Measurements from ENCODE around the gene NPTXR.
A peak's percentile ranks its signal among the peaks of the same experiment; 100 is the strongest.

The NPTXR gene

DNA sequence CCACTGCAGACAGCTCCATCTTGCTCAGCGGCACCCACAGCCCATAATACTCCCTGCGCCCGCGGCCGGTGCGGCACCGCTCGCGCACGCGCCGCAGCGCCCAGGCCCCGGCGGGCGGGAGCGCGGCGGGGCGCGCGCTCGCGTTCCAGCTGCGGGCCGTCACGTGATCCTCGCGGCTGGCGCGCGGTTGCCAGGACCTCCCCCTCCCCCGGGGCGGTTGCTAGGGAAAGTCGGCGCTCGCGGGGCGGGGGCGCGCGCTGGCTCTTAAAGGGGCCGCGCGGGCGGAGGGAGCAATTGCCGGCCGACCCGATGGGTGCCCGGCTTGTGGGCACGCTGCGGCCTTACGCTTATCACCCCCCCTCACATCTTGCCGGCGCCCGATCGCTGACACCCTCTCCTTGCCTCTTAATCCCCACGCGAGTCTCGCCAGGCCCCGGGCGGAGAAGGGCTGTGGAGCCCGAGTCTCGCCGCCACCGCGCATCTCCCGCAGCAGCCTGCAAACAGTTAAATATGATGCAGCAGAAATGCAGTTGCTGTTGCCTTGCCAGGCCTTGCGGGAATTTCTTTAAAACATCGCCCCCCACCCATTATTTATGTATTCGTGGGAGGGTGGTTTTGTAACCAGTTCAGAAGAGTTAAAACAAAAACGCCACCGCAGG lies 28.5 kb upstream of the NPTXR start, which contains the start of gene CBX6:
Gene CBX6, minus strand, starts transcription at position 45 of the 659 bp plus-strand sequence. Its CDS starts 26 bp downstream, at position 19.
- peak; percentile 95 to 96 for DNase-seq
- ATAC-seq, result peak; percentile 73
- H3K27me3 Mint-ChIP-seq, result no peaks in the 10 kb centered on the region
- peak within 1 kb of the TSS; percentile 91 to 95 for H3K27ac Mint-ChIP-seq
- peak within 1 kb of the TSS; percentile 96 to 97 for H3K4me3 Mint-ChIP-seq
- peaks cover 71% of the 10 kb centered on the region for H3K4me1 Mint-ChIP-seq
- no peaks in the 10 kb centered on the region for H3K9me3 Mint-ChIP-seq

- Mint-ChIP-seq H3K27ac (peak overlapping the region; percentile 88 to 91), H3K27me3 (no peaks in the 10 kb centered on the region), H3K4me1 (peaks cover 71% of the 10 kb centered on the region), H3K9me3 (no peaks in the 10 kb centered on the region), H3K4me3 (peak overlapping the region; percentile 96 to 97)
- DNase-seq, result peak; percentile 49 to 50
- ATAC-seq, result peak; percentile 13
These were observed 27.7 kb upstream of the NPTXR start for GRCh38 chr22:38871360-38872171.

GRCh38 chr22:38870791-38871359 lies 27.0 kb upstream of the NPTXR start:
- Mint-ChIP-seq H3K9me3 (no peaks in the 10 kb centered on the region), H3K4me1 (peaks cover 72% of the 10 kb centered on the region), H3K27me3 (no peaks in the 10 kb centered on the region), H3K27ac (peak overlapping the region; percentile 28 to 91), H3K4me3 (peak overlapping the region; percentile 96 to 97)
- DNase-seq, result no peak
- ATAC-seq, result no peak

- ATAC-seq (peak; percentile 58), DNase-seq (peak; percentile 84)
- Mint-ChIP-seq H3K4me3 (peak overlapping the region; percentile 96 to 97), H3K9me3 (no peaks in the 10 kb centered on the region), H3K27me3 (no peaks in the 10 kb centered on the region), H3K27ac (peak overlapping the region; percentile 20 to 77), H3K4me1 (peaks cover 77% of the 10 kb centered on the region)
These were observed 26.5 kb upstream of the NPTXR start for GRCh38 chr22:38870312-38870741.

DNA sequence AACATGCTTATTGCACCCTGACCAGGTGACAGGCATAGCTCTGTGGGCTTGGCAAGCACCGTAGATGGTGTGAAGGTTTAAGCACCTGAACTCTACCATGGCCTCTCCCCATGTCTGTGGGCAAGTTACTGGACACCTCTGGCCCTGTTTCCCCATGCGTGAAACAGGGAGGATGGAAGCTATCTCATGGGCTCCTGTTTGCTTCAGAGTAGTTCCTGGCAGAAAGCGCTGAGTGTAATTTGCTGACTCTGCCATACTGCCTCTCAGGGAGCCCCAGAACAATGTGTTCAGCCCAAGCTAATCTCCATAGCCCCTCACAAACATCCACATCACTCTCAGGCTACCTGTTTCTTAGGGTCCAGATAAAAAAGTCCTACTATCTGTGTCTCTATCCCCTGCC lies 25.8 kb upstream of the NPTXR start:
- ATAC-seq, result no peak
- Mint-ChIP-seq H3K4me3 (peak overlapping the region; percentile 96 to 97), H3K27me3 (no peaks in the 10 kb centered on the region), H3K9me3 (no peaks in the 10 kb centered on the region), H3K4me1 (peaks cover 70% of the 10 kb centered on the region), H3K27ac (peak overlapping the region in 1 of 2 donors; percentile 76)
- peak in 1 of 2 donors; percentile 6 for DNase-seq

DNA sequence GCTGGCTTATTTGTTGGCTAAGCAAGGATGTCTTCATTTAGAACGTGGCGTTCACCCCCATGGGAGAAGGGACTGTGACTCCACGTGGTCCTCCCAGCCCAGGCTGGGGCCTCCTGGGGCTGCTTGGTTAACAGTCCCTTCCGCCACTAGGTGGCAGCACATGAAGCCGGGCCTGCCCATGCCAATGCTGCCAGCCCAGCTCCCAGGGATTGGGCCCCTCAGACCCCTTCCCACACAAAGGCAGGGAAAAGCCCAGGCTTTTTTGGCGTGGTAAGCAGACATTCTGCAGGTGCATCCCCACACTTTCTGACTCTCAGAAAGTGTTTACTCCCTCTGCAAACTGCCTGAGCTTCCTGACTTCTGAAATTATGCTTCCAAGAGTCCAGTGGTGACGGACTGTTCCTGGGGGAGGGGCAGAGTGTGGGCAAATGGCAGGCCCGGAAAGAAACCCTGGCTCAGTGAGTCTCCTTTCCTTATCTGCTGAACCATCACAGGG lies 25.1 kb upstream of the NPTXR start:
- peak overlapping the region; percentile 13 to 26 for H3K4me3 Mint-ChIP-seq
- peaks cover 68% of the 10 kb centered on the region for H3K4me1 Mint-ChIP-seq
- peak; percentile 54 for ATAC-seq
- peak; percentile 78 to 79 for DNase-seq
- H3K27ac Mint-ChIP-seq, result no peak overlapping the region
- no peaks in the 10 kb centered on the region for H3K27me3 Mint-ChIP-seq
- H3K9me3 Mint-ChIP-seq, result no peaks in the 10 kb centered on the region

DNA sequence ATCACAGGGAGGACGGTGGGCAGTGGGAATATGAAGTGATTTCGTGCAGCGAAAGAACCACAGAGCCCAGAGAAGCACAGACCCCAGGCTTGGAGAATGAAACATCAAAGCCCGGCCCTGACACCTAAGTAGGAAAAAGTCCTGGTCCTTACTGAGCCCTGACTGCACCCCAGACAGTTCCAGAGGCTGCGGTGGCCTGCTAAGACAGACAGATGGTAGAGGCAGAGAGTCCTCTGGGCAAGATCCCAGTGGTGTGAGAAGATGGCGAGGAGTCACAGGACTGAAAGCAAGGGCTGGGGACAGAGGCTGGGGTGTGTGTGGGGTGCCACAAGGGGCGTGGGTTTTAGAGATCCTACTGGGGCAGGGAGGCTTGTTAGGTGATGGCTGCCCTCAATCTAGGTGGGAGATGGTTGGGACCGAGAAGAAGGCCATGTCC lies 24.5 kb upstream of the NPTXR start:
- Mint-ChIP-seq H3K4me1 (peaks cover 64% of the 10 kb centered on the region), H3K27me3 (no peaks in the 10 kb centered on the region), H3K9me3 (no peaks in the 10 kb centered on the region), H3K4me3 (no peak overlapping the region), H3K27ac (no peak overlapping the region)
- no peak for ATAC-seq
- no peak for DNase-seq

GRCh38 chr22:38867471-38868285 lies 23.9 kb upstream of the NPTXR start:
- peak overlapping the region in 1 of 2 donors; percentile 85 for H3K27ac Mint-ChIP-seq
- no peaks in the 10 kb centered on the region for H3K27me3 Mint-ChIP-seq
- DNase-seq (peak in 1 of 2 donors; percentile 9), ATAC-seq (no peak)
- peaks cover 64% of the 10 kb centered on the region for H3K4me1 Mint-ChIP-seq
- no peak overlapping the region for H3K4me3 Mint-ChIP-seq
- no peaks in the 10 kb centered on the region for H3K9me3 Mint-ChIP-seq

DNA sequence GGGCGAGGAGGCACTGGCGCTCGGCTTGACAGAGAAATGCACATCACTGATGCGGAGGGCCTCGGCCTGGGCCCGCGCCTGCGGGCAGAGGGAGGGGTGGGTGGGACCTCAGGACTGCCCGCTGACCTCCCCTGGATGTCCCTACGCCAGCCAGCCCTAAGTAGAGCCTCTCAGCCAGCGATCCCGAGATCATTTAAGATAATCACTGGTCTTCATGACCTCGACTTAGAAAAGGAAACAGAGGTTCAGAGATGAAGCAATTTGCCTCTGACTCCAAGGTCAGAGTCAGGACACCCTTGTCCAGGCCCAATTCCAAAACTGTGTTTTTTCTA lies 23.3 kb upstream of the NPTXR start:
- Mint-ChIP-seq H3K27me3 (no peaks in the 10 kb centered on the region), H3K9me3 (no peaks in the 10 kb centered on the region), H3K4me1 (peaks cover 62% of the 10 kb centered on the region), H3K27ac (no peak overlapping the region), H3K4me3 (no peak overlapping the region)
- ATAC-seq (no peak), DNase-seq (no peak)

DNA sequence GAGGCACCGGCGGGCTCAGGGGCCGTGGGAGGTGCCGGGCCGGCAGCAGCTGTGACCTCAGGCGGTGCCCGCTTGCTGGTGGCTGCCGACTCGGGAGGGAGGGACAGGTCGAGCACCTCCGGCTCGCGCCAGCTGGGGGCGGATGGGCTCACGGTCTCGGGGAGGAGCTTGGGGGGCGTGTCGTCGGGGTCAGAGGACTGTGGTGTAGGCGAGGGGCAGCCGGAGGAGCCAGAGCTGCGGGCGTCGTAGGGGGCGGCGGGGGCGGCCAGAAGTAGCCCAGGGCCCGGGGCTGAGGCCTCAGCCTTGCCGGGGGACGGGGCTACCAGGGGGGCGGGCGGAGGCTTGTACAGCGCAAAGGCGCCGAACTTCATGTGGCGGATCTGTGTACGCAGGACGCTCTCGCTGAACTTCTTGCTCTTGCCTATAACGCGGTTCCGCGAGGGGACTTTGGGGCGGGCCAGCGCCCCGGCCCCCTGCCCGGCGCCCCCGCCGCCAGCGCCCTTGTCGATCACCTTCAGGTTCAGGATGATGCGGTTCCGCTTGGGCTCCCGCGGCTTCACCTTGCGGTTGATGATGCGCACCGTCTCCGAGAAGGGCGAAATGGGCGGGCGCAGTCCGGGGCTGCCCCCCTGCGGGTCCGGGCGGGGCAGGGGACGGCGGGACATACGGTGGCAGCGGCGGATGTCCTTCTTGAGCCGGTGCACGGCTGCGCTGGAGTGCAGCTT lies 22.7 kb upstream of the NPTXR start:
- ATAC-seq (no peak), DNase-seq (peak in 1 of 2 donors; percentile 15)
- Mint-ChIP-seq H3K4me1 (peaks cover 67% of the 10 kb centered on the region), H3K4me3 (no peak overlapping the region), H3K27ac (no peak overlapping the region), H3K27me3 (no peaks in the 10 kb centered on the region), H3K9me3 (no peaks in the 10 kb centered on the region)

DNA sequence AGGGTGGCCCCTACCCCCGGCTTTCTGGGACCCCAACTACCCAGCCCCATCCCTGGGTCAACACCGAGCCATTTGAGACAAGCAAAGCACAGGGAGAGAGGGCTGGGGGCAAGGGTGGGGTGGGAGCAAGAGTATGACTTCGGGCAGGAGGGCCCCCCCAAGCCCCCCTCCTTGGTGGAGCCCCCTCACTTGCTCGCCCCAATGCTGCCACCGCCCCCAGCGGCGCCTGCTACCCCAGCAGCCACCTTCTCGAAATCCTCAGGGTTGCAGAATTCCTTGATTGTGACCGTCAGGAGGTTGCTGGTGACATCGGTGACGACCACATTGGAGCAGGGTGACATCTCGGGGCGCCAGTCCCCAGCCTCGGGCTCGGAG lies 22.2 kb upstream of the NPTXR start:
- H3K9me3 Mint-ChIP-seq, result no peaks in the 10 kb centered on the region

GRCh38 chr22:38865201-38866023 lies 21.6 kb upstream of the NPTXR start:
- H3K9me3 Mint-ChIP-seq, result no peaks in the 10 kb centered on the region
- no peaks in the 10 kb centered on the region for H3K27me3 Mint-ChIP-seq
- H3K4me1 Mint-ChIP-seq, result peaks cover 69% of the 10 kb centered on the region
- DNase-seq, result peak in 1 of 2 donors; percentile 9
- H3K4me3 Mint-ChIP-seq, result no peak overlapping the region
- no peak for ATAC-seq
- peak overlapping the region in 1 of 2 donors; percentile 68 for H3K27ac Mint-ChIP-seq

More for the DNA sequence above, 22.2 kb upstream of the NPTXR start:
- no peaks in the 10 kb centered on the region for H3K27me3 Mint-ChIP-seq
- DNase-seq (peak in 1 of 2 donors; percentile 9), ATAC-seq (no peak)
- H3K4me3 Mint-ChIP-seq, result no peak overlapping the region
- peak overlapping the region in 1 of 2 donors; percentile 68 for H3K27ac Mint-ChIP-seq
- peaks cover 70% of the 10 kb centered on the region for H3K4me1 Mint-ChIP-seq

- DNase-seq (peak in 1 of 2 donors; percentile 12), ATAC-seq (no peak)
- Mint-ChIP-seq H3K9me3 (no peaks in the 10 kb centered on the region), H3K27me3 (no peaks in the 10 kb centered on the region), H3K27ac (peak overlapping the region in 1 of 2 donors; percentile 92), H3K4me1 (peaks cover 64% of the 10 kb centered on the region), H3K4me3 (no peak overlapping the region)
These were observed 20.7 kb upstream of the NPTXR start for GRCh38 chr22:38864361-38865191.

Measured in stimulated activated naive CD8-positive, alpha-beta T cell treated with anti-CD3 and anti-CD28 coated beads, Interleukin-15, amount 100 ng/mL, for 72 hours (primary cell).